ENCODE measurements around the gene FOXP2. TPM values are rescaled to one million over a fixed set of nuclear protein-coding genes. Genes with fewer than 3 reads are reported as not detected.
"Not testable (repeated sequence)": the region's sequence is repeated elsewhere in the genome, so short reads cannot be mapped to it uniquely, and the experiment has no call there.

Gene FOXP2
- total RNA-seq, result not detected

- H3K9me3 Mint-ChIP-seq, result no peaks in the 10 kb centered on the region
- ATAC-seq (ENCODE audit: low read depth) (no peak), DNase-seq (no peak)
- POLR2A ChIA-PET, result no interaction called here
- no peak within 1 kb of the TSS for H3K27ac Mint-ChIP-seq
- no peak within 1 kb of the TSS for H3K4me3 Mint-ChIP-seq
- no peaks in the 10 kb centered on the region for H3K27me3 Mint-ChIP-seq
- no peaks in the 10 kb centered on the region for H3K36me3 Mint-ChIP-seq
- no peaks in the 10 kb centered on the region for H3K4me1 Mint-ChIP-seq
Observed at GRCh38 chr7:114414156-114415063, at the start of gene FOXP2. Gene FOXP2 (plus strand): TSS chr7:114414815. CDS start chr7:114426512, 11,697 bp downstream.

GRCh38 chr7:114365791-114366190 is 48.8 kb upstream of the FOXP2 start:
- POLR2A ChIA-PET, result no interaction called here
- Mint-ChIP-seq H3K4me1 (no peaks in the 10 kb centered on the region), H3K4me3 (no peak overlapping the region), H3K27ac (no peak overlapping the region), H3K27me3 (no peaks in the 10 kb centered on the region), H3K9me3 (no peaks in the 10 kb centered on the region), H3K36me3 (no peaks in the 10 kb centered on the region)
- no peak for DNase-seq
- no peak for ATAC-seq (ENCODE audit: low read depth)

DNA sequence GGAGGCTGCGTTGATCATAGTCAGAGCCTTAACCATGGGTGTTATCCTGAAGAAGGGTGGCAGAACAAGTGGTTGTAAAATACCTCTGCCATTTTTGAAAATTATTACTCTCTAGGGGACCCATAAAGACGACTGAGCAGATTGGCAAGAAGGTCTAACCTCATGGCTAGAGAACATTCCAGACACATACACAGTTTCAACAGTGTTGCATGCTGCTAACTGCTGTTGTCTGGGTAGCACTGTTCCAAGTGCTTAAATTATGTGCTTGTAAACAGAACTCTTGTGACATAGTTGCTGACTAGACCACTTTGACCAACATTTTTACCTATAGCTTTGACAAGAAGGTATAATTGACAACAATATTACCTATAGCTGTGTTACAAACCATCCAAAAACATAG is 46.1 kb upstream of the FOXP2 start:
- no peaks in the 10 kb centered on the region for H3K9me3 Mint-ChIP-seq
- no peak overlapping the region for H3K4me3 Mint-ChIP-seq
- H3K27me3 Mint-ChIP-seq, result no peaks in the 10 kb centered on the region
- DNase-seq, result no peak
- ATAC-seq (ENCODE audit: low read depth), result no peak
- no peaks in the 10 kb centered on the region for H3K4me1 Mint-ChIP-seq
- H3K36me3 Mint-ChIP-seq, result no peaks in the 10 kb centered on the region
- POLR2A ChIA-PET, result no interaction called here
- H3K27ac Mint-ChIP-seq, result no peak overlapping the region

DNA sequence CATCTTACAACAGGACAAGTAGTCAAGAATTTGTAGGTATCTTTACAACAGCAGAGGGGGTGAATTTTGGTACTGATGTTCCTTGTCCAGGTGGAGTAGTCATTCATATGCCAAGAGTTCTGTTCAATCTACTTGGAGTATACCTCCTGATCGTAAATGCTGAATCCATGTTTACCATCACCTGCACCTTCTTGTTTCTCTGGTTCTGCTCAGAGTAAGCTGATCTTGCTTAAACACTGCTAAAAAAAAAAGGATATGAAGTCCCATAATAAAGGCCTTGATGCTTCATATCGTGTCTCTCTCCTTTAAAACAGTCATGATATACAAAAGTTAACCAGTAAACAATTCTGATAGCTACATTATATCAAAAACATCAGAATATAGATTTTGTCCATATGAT is 45.3 kb upstream of the FOXP2 start:
- POLR2A ChIA-PET, result no interaction called here
- H3K4me1 Mint-ChIP-seq, result no peaks in the 10 kb centered on the region
- no peaks in the 10 kb centered on the region for H3K27me3 Mint-ChIP-seq
- ATAC-seq (ENCODE audit: low read depth) (no peak), DNase-seq (no peak)
- H3K27ac Mint-ChIP-seq, result no peak overlapping the region
- H3K9me3 Mint-ChIP-seq, result no peaks in the 10 kb centered on the region
- no peak overlapping the region for H3K4me3 Mint-ChIP-seq
- H3K36me3 Mint-ChIP-seq, result no peaks in the 10 kb centered on the region

- H3K27ac Mint-ChIP-seq, result no peak overlapping the region
- H3K4me1 Mint-ChIP-seq, result no peaks in the 10 kb centered on the region
- DNase-seq (no peak), ATAC-seq (ENCODE audit: low read depth) (no peak)
- H3K36me3 Mint-ChIP-seq, result no peaks in the 10 kb centered on the region
- no peaks in the 10 kb centered on the region for H3K9me3 Mint-ChIP-seq
- no peaks in the 10 kb centered on the region for H3K27me3 Mint-ChIP-seq
- H3K4me3 Mint-ChIP-seq, result no peak overlapping the region
- POLR2A ChIA-PET, result no interaction called here
Observed at GRCh38 chr7:114372619-114373018, 42.0 kb upstream of the FOXP2 start.

GRCh38 chr7:114375907-114376306 is 38.7 kb upstream of the FOXP2 start:
- H3K9me3 Mint-ChIP-seq, result peaks cover 1% of the 10 kb centered on the region
- DNase-seq (no peak), ATAC-seq (ENCODE audit: low read depth) (no peak)
- no peaks in the 10 kb centered on the region for H3K27me3 Mint-ChIP-seq
- no peaks in the 10 kb centered on the region for H3K36me3 Mint-ChIP-seq
- H3K4me3 Mint-ChIP-seq, result no peak overlapping the region
- H3K4me1 Mint-ChIP-seq, result no peaks in the 10 kb centered on the region
- H3K27ac Mint-ChIP-seq, result no peak overlapping the region
- POLR2A ChIA-PET, result no interaction called here

DNA sequence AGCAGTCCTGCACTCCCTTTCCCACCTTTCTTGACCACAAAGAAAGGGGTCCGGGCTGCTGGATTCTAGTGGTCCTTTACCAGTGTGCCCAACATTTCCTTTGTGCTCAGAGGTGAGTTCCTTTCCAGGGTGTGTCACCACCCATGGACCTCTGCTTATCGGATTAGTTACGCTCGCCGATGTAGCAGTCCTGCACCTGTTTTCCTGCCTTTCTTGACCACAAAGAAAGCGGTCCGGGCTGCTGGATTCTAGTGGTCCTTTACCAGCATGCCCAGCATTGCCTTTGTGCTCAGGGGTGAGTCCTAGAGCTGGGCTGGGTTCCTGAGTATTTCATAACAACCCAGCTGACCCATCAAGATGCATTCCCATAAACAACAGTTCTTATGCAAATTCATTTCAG is 30.7 kb upstream of the FOXP2 start:
- H3K9me3 Mint-ChIP-seq; H3K4me3 Mint-ChIP-seq; DNase-seq; H3K36me3 Mint-ChIP-seq; H3K4me1 Mint-ChIP-seq; POLR2A ChIA-PET; H3K27me3 Mint-ChIP-seq; H3K27ac Mint-ChIP-seq; ATAC-seq (ENCODE audit: low read depth): not testable (repeated sequence)

DNA sequence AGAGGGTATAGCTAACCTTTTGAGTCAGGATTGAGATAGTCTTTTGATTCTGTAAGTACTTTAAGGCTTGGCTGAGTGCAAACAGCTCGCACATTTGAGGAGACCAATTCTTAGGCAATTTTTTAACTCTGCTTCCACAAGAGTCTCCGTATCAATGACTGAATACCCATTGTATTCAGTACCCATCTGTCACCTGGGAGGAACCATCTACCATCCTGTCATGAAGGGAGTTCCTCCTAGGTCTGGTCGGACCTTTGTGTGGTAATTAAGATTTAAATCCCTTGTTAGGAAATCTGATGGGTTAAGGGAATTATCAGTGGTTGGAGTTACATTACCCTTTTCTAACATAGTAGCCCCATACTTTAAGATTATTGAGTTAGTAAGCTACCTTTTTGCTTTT is 30.3 kb upstream of the FOXP2 start:
- POLR2A ChIA-PET, result not testable (repeated sequence)

GRCh38 chr7:114388021-114388420 is 26.6 kb upstream of the FOXP2 start:
- H3K9me3 Mint-ChIP-seq, result no peaks in the 10 kb centered on the region
- DNase-seq (no peak), ATAC-seq (ENCODE audit: low read depth) (no peak)
- no peaks in the 10 kb centered on the region for H3K4me1 Mint-ChIP-seq
- no peaks in the 10 kb centered on the region for H3K27me3 Mint-ChIP-seq
- H3K36me3 Mint-ChIP-seq, result no peaks in the 10 kb centered on the region
- POLR2A ChIA-PET, result no interaction called here
- H3K27ac Mint-ChIP-seq, result no peak overlapping the region
- H3K4me3 Mint-ChIP-seq, result no peak overlapping the region

More for the DNA sequence above, 30.3 kb upstream of the FOXP2 start:
- ATAC-seq (ENCODE audit: low read depth); H3K4me1 Mint-ChIP-seq; H3K27me3 Mint-ChIP-seq; H3K4me3 Mint-ChIP-seq; H3K9me3 Mint-ChIP-seq; DNase-seq; H3K36me3 Mint-ChIP-seq; H3K27ac Mint-ChIP-seq: not testable (repeated sequence)

DNA sequence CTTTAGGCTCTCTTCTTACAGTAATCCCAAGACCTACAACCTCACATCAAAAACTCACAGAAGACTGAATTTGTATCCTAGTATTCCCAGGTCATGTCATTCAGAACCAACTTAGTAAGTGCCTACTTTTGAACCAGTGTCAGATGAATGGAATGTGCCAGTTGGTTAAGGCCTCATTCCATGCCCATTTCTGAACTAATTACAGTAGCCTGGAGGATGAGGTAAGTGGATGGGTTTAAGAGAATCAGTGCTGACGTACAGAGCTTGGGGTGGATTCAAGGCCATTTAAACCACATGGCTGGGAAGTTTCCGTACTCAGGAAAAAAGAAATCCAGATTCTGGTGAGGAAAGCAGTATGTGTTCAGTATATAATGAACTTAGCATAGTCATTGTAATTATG is 21.9 kb upstream of the FOXP2 start:
- no peak overlapping the region for H3K4me3 Mint-ChIP-seq
- DNase-seq (no peak), ATAC-seq (ENCODE audit: low read depth) (no peak)
- POLR2A ChIA-PET, result no interaction called here
- no peaks in the 10 kb centered on the region for H3K9me3 Mint-ChIP-seq
- no peaks in the 10 kb centered on the region for H3K27me3 Mint-ChIP-seq
- no peaks in the 10 kb centered on the region for H3K4me1 Mint-ChIP-seq
- H3K36me3 Mint-ChIP-seq, result no peaks in the 10 kb centered on the region
- no peak overlapping the region for H3K27ac Mint-ChIP-seq

- Mint-ChIP-seq H3K9me3 (peaks cover 1% of the 10 kb centered on the region), H3K4me3 (no peak overlapping the region), H3K27me3 (no peaks in the 10 kb centered on the region), H3K4me1 (no peaks in the 10 kb centered on the region), H3K36me3 (no peaks in the 10 kb centered on the region), H3K27ac (no peak overlapping the region)
- no peak for DNase-seq
- ATAC-seq (ENCODE audit: low read depth), result no peak
- POLR2A ChIA-PET, result no interaction called here
Observed at GRCh38 chr7:114402876-114403635, 11.6 kb upstream of the FOXP2 start.

GRCh38 chr7:114405427-114405826 is 9.2 kb upstream of the FOXP2 start:
- H3K36me3 Mint-ChIP-seq, result no peaks in the 10 kb centered on the region
- H3K27me3 Mint-ChIP-seq, result no peaks in the 10 kb centered on the region
- H3K4me1 Mint-ChIP-seq, result no peaks in the 10 kb centered on the region
- no peak overlapping the region for H3K27ac Mint-ChIP-seq
- no peak for DNase-seq
- no peak overlapping the region for H3K4me3 Mint-ChIP-seq
- H3K9me3 Mint-ChIP-seq, result no peaks in the 10 kb centered on the region
- POLR2A ChIA-PET, result no interaction called here
- ATAC-seq (ENCODE audit: low read depth), result no peak

- no peaks in the 10 kb centered on the region for H3K9me3 Mint-ChIP-seq
- POLR2A ChIA-PET, result no interaction called here
- no peaks in the 10 kb centered on the region for H3K36me3 Mint-ChIP-seq
- H3K27ac Mint-ChIP-seq, result no peak overlapping the region
- ATAC-seq (ENCODE audit: low read depth) (no peak), DNase-seq (no peak)
- no peaks in the 10 kb centered on the region for H3K4me1 Mint-ChIP-seq
- no peaks in the 10 kb centered on the region for H3K27me3 Mint-ChIP-seq
- H3K4me3 Mint-ChIP-seq, result no peak overlapping the region
Observed at GRCh38 chr7:114409750-114410149, 4.9 kb upstream of the FOXP2 start.

DNA sequence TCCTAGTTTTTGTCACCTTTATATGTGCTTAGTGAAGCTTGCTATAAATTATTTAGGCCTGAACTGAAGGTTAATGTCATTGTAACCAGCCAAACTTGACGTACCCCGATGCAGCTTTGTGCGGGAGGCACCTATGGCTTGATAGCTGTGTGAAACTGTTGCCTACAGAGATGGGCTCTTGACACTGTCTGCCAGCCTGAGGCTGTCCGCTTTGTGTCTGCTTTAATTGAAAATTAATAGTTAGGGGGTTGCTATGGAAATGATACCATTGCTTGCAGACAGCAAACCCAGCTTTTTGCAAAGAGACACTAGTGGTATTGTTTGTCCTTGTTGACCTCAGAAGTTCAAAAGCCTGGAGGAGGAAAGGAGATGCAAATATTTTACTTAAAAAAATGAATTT is 2.1 kb upstream of the FOXP2 start:
- H3K27me3 Mint-ChIP-seq, result no peaks in the 10 kb centered on the region
- no peaks in the 10 kb centered on the region for H3K4me1 Mint-ChIP-seq
- no peak for ATAC-seq (ENCODE audit: low read depth)
- H3K27ac Mint-ChIP-seq, result no peak overlapping the region
- H3K9me3 Mint-ChIP-seq, result no peaks in the 10 kb centered on the region
- POLR2A ChIA-PET, result no interaction called here
- DNase-seq, result no peak
- no peak overlapping the region for H3K4me3 Mint-ChIP-seq
- no peaks in the 10 kb centered on the region for H3K36me3 Mint-ChIP-seq
